ENCODE results near the gene OR51B2. TPM values are rescaled to one million over a fixed set of nuclear protein-coding genes. Genes with fewer than 3 reads are reported as not detected.
"Not testable (repeated sequence)": the region's sequence is repeated elsewhere in the genome, so short reads cannot be mapped to it uniquely, and the experiment has no call there.

OR51B2 gene
- total and polyA plus RNA-seq, 2 of the 13 experiments (the other 11 are each of a cell fraction or from before 2014, with no cell fraction given), result not detected

DNA sequence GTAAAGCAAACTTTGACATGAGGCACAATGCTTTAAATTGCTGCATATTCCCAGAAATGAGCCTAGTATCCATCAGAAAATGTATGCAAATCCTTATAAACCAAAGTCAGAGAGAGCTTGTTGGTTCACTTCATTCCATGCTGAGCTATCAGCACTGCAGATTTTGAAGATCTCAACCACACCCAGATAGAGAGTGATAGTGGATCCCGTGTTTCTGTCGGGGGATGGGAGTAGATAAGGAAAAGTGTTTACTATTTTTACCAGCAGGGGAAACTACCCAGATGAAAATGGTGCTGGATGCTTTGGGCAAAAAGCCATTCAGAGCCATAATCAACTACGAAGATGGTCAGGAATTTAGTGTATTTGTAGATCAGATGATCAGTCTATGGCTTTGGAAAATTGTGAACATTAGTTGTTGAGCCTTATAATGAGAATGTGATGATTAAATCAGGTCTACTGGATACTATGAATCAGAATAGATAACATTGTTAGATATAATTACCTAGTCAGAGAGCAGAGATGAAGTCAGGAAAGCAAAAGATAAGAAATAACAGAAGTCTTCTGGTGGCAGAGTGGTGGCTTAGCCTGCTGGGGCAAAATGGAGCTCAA is 38.0 kb upstream of the OR51B2 start:
- no peaks in the 10 kb centered on the region for H4K20me1 ChIP-seq (ENCODE audit: insufficient read depth, low read length)
- no peak for FAIRE-seq
- H3K27ac ChIP-seq (ENCODE audit: extremely low read length, insufficient read depth, low read length), result no peak overlapping the region
- CTCF ChIA-PET (ENCODE audit: low intra/inter-chr PET ratio, low total read pairs), result no interaction called here
- no peak for DNase-seq (ENCODE audit: low spot score)
- no peaks in the 10 kb centered on the region for H3K27me3 ChIP-seq (ENCODE audit: control insufficient read depth in 1 of 2, insufficient read depth in 2 of 2, low read length in 2 of 2)
- no peak overlapping the region for H3K4me3 ChIP-seq (replicated peaks in 1 of 3; ENCODE audit: insufficient read depth in 1 of 3, low read depth in 2 of 3, low read length in 3 of 3)
- H2AFZ ChIP-seq (ENCODE audit: low read length), result no peak overlapping the region
- no TSS peak for BruUV-seq (replicated peaks)
- no peak overlapping the region for H3K4me2 ChIP-seq (ENCODE audit: low read depth, low read length)
- no peaks in the 10 kb centered on the region for H3K36me3 ChIP-seq (replicated peaks in 1 of 2; ENCODE audit: control insufficient read depth in 1 of 2, insufficient read depth in 2 of 2, low read length in 2 of 2)
- H3K4me1 ChIP-seq (ENCODE audit: insufficient read depth, low read length), result no peaks in the 10 kb centered on the region
- ATAC-seq, result no peak
- no peak overlapping the region for H3K9ac ChIP-seq (ENCODE audit: insufficient read depth, low read depth, low read length)
- intact Hi-C loops (cut with micrococcal nuclease; ENCODE audit: unreplicated experiment) (no loop called here), in situ Hi-C loops (cut with HindIII; ENCODE audit: extremely low pct_ligation_motif_present, low pct_unique_long_range_greater_than_20kb) (no loop called here)
- no peak for TF ChIP-seq ZNF792 (CRISPR knock-in tag; IDR thresholded peaks at IDR 0.05)
- 2% methylated on average over 3 of the region's 3 CpGs for whole genome bisulfite sequencing (ENCODE audit: low lambda C conversion rate)
- no peaks in the 10 kb centered on the region for H3K79me2 ChIP-seq (ENCODE audit: insufficient read depth, low read length)
- no peaks in the 10 kb centered on the region for H3K9me3 ChIP-seq (ENCODE audit: low read length)
- POLR2A ChIA-PET, result no interaction called here

DNA sequence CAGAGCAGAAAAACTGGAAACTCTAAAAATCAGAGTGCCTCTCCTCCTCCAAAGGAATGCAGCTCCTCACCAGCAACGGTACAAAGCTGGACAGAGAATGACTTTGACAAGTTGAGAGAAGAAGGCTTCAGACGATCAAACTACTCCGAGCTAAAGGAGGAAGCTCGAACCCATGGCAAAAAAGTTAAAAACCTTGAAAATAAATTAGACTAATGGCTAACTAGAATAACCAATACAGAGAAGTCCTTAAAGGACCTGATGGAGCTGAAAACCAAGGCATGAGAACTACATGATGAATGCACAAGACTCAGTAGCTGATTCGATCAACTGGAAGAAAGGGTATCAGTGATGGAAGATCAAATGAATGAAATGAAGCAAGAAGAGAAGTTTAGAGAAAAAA is 31.9 kb upstream of the OR51B2 start:
- BruUV-seq (replicated peaks); H3K4me2 ChIP-seq (ENCODE audit: low read depth, low read length); in situ Hi-C loops (cut with HindIII; ENCODE audit: extremely low pct_ligation_motif_present, low pct_unique_long_range_greater_than_20kb); CTCF ChIA-PET (ENCODE audit: low intra/inter-chr PET ratio, low total read pairs); H3K79me2 ChIP-seq (ENCODE audit: insufficient read depth, low read length); intact Hi-C loops (cut with micrococcal nuclease; ENCODE audit: unreplicated experiment); H4K20me1 ChIP-seq (ENCODE audit: insufficient read depth, low read length); H3K27ac ChIP-seq (ENCODE audit: extremely low read length, insufficient read depth, low read length); DNase-seq (ENCODE audit: low spot score); FAIRE-seq; H3K9me3 ChIP-seq (ENCODE audit: low read length); H3K4me3 ChIP-seq (replicated peaks in 1 of 3; ENCODE audit: insufficient read depth in 1 of 3, low read depth in 2 of 3, low read length in 3 of 3); H2AFZ ChIP-seq (ENCODE audit: low read length); ATAC-seq; H3K4me1 ChIP-seq (ENCODE audit: insufficient read depth, low read length); POLR2A ChIA-PET; H3K9ac ChIP-seq (ENCODE audit: insufficient read depth, low read depth, low read length); H3K36me3 ChIP-seq (replicated peaks in 1 of 2; ENCODE audit: control insufficient read depth in 1 of 2, insufficient read depth in 2 of 2, low read length in 2 of 2); H3K27me3 ChIP-seq (ENCODE audit: control insufficient read depth in 1 of 2, insufficient read depth in 2 of 2, low read length in 2 of 2): not testable (repeated sequence)
- 2% methylated on average over 5 of the region's 5 CpGs for WGBS (ENCODE audit: low lambda C conversion rate)

DNA sequence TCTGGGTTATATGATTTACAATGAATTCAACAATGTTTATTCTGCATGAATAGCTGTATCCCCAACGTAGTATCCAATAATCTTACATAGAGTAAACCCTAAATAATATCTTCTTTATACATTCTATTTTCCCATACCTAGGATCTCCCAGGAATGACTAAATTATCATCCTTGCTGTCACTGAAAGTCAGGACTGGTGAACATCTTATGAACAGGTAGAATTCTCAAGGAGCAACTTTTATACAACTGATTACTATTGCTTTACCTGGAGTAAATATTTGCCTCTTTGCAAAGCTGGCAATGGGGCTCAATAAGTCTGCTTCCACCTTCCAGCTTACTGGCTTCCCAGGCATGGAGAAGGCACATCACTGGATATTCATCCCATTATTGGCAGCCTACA is 27.1 kb upstream of the OR51B2 start, which contains the start of gene OR51B6:
TSS of gene OR51B6 (plus strand) at position 301 of the 400 bp plus-strand sequence. CDS start at position 301, 0 bp downstream.
- DNase-seq (ENCODE audit: low spot score), result no peak
- Histone ChIP-seq H3K79me2 (ENCODE audit: insufficient read depth, low read length) (no peaks in the 10 kb centered on the region), H4K20me1 (ENCODE audit: insufficient read depth, low read length) (no peaks in the 10 kb centered on the region), H3K27ac (ENCODE audit: extremely low read length, insufficient read depth, low read length) (no peak within 1 kb of the TSS), H3K4me1 (ENCODE audit: insufficient read depth, low read length) (no peaks in the 10 kb centered on the region), H3K36me3 (replicated peaks in 1 of 2; ENCODE audit: control insufficient read depth in 1 of 2, insufficient read depth in 2 of 2, low read length in 2 of 2) (no peaks in the 10 kb centered on the region), H3K9me3 (ENCODE audit: low read length) (no peaks in the 10 kb centered on the region), H3K27me3 (ENCODE audit: control insufficient read depth in 1 of 2, insufficient read depth in 2 of 2, low read length in 2 of 2) (0 out of 5 replicates have a peak, but pooled peaks cover 0 to 6% of the 10 kb centered on the region in 2 experiments), H3K9ac (ENCODE audit: insufficient read depth, low read depth, low read length) (no peak within 1 kb of the TSS), H2AFZ (ENCODE audit: low read length) (no peak within 1 kb of the TSS), H3K4me3 (replicated peaks in 1 of 3; ENCODE audit: insufficient read depth in 1 of 3, low read depth in 2 of 3, low read length in 3 of 3) (no peak within 1 kb of the TSS), H3K4me2 (ENCODE audit: low read depth, low read length) (no peak within 1 kb of the TSS)
- FAIRE-seq, result no peak
- ChIA-PET POLR2A (no interaction called here), CTCF (ENCODE audit: low intra/inter-chr PET ratio, low total read pairs) (no interaction called here)
- no TSS peak for BruUV-seq (replicated peaks)
- ATAC-seq, result no peak
- in situ Hi-C loops (cut with HindIII; ENCODE audit: extremely low pct_ligation_motif_present, low pct_unique_long_range_greater_than_20kb), result no loop called here
- intact Hi-C loops (cut with micrococcal nuclease; ENCODE audit: unreplicated experiment), result no loop called here
- WGBS (ENCODE audit: low lambda C conversion rate), result 0% methylated on average over 1 of the region's 1 CpG
- TF ChIP-seq ZFP90 (CRISPR knock-in tag; IDR thresholded peaks at IDR 0.05; ENCODE audit: borderline replicate concordance) (no peak), GFI1 (CRISPR knock-in tag; IDR thresholded peaks at IDR 0.05; ENCODE audit: borderline replicate concordance) (no peak), CBX2 (IDR thresholded peaks at IDR 0.05; ENCODE audit: low read depth, low read length) (no peak), CBX2 (CRISPR knock-in tag; IDR thresholded peaks at IDR 0.05; ENCODE audit: low read depth) (no peak), STAG1 (CRISPR knock-in tag; IDR thresholded peaks at IDR 0.05) (no peak), EHMT2 (IDR thresholded peaks at IDR 0.05; ENCODE audit: borderline replicate concordance, low read depth, low read length) (no peak), ZNF180 (CRISPR knock-in tag; IDR thresholded peaks at IDR 0.05; ENCODE audit: borderline replicate concordance, low read depth) (no peak), CEBPB (IDR thresholded peaks at IDR 0.05; ENCODE audit: borderline replicate concordance, low read depth, low read length) (no peak), ZNF772 (CRISPR knock-in tag; IDR thresholded peaks at IDR 0.05) (no peak), ZNF570 (CRISPR knock-in tag; IDR thresholded peaks at IDR 0.05; ENCODE audit: borderline replicate concordance) (no peak)
- TF ChIP-seq, protein P1, sequence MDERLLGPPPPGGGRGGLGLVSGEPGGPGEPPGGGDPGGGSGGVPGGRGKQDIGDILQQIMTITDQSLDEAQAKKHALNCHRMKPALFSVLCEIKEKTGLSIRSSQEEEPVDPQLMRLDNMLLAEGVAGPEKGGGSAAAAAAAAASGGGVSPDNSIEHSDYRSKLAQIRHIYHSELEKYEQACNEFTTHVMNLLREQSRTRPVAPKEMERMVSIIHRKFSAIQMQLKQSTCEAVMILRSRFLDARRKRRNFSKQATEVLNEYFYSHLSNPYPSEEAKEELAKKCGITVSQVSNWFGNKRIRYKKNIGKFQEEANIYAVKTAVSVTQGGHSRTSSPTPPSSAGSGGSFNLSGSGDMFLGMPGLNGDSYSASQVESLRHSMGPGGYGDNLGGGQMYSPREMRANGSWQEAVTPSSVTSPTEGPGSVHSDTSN (CRISPR knock-in tag; IDR thresholded peaks at IDR 0.05), result no peak

All from HepG2 (cell line).